KBM-7 (cell line): ENCODE measurements around the gene ASGR1.
"Not testable (repeated sequence)": the region's sequence is repeated elsewhere in the genome, so short reads cannot be mapped to it uniquely, and the experiment has no call there.

Experiments used
- DNase-seq: peaks from one replicate; pipeline ENCODE4 v3.0.0-alpha.2; 2015
- in situ Hi-C: fragments of 300-500 bp; cut with MboI; formaldehyde crosslinking; loops from 2 replicates; pipeline ENCODE4 v1.14.3; 2020; ENCODE audit warnings: low sequenced_read_pairs, low pct_unique_long_range_greater_than_20kb, mixed read lengths

ASGR1 gene

DNA sequence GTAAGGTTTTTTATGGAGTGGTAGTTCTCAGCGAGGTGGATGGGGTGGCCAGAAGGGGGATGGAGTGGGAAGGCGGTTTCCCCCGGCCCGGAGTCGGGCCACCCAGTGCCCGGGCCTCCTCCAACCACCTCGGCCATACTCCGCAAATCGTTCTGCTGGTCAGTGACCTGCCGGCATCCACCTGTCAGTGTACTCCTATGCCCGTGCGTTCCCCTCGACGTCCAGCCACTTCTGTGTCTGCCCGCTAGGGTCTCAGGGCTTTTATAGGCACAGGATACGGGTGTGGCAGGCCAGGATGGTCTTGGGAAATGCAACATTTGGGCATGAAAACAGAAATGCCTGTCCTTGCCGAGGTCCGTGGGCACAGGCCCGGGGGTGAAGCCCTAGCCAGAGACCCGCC, 45.3 kb downstream of the ASGR1 start:
- in situ Hi-C loops, result loop anchor here (10.0 kb wide), 1 partner anchor 79 kb away; no protein-coding TSS in a partner anchor
- no peak for DNase-seq

DNA sequence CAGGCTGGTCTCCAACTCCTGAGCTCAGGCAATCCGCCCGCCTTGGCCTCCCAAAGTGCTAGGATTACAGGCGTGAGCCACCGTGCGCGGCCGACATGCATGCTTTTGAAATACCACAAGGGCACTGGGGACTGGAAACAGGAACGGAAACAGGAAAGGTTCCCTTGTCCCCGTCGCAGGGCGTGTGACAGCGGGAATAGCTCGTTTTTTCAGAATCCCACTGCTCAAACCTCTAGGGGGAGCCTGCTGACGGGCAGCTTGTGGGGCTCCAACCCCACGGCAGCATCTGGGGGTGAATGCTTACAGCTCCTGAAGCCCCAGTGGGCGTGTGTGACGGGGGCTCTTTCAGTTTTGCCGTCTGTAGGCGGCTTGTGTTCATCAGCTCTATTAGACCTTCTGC, 45.7 kb downstream of the ASGR1 start:
- in situ Hi-C loops, result loop anchor here (10.0 kb wide), 1 partner anchor 79 kb away; no protein-coding TSS in a partner anchor

DNA sequence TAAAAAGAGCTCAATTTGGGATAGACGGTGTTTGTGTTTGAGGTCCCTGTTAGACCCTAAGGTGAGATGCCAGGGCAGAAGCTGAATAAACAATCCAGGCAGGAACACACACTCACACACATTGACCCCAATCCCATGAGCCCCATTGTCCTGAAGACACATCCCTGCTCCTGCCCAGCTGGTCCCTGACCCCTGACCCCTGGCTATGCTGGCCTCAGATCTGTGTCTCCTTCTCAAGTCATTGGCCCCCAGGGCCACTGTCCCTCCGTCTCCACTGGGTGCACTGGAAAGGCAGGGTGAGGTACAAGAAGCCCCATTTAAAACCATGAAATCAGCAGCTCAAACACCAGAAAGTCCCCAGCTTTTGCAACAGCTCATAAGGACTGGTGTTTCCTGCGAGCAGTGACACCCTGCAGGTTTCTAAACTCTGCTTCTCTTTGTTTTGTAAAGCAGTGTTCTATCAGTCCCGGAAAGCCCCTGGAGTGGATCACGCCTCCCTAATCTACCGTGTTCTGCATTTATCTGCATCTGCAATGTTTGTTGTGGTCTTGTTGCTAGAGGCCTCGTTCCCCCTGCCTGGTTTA, 46.6 kb downstream of the ASGR1 start:
- in situ Hi-C loops, result loop anchor here (10.0 kb wide), 1 partner anchor 78 kb away; no protein-coding TSS in a partner anchor
- DNase-seq, result no peak

More for the DNA sequence above, 45.7 kb downstream of the ASGR1 start:
- DNase-seq, result peak; percentile 52

DNA sequence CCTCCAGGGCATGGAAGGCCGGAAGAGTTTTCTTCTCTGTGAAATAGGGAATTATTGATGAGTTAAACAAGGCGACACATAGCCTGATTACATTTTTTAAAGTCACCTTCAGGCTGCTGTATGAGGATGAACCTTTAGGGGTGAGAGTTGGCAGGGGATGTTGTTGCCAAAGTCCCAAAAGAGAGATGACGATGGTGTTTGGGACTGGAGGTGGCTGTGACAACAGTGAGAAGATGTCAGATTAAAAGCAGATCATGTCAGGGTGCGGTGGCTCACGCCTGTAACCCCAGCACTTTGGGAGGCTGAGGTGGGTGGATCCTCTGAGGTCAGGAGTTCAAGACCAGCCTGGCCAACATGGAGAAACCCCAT, 47.8 kb downstream of the ASGR1 start:
- no peak for DNase-seq
- in situ Hi-C loops, result loop anchor here (10.0 kb wide), 1 partner anchor 77 kb away; no protein-coding TSS in a partner anchor

DNA sequence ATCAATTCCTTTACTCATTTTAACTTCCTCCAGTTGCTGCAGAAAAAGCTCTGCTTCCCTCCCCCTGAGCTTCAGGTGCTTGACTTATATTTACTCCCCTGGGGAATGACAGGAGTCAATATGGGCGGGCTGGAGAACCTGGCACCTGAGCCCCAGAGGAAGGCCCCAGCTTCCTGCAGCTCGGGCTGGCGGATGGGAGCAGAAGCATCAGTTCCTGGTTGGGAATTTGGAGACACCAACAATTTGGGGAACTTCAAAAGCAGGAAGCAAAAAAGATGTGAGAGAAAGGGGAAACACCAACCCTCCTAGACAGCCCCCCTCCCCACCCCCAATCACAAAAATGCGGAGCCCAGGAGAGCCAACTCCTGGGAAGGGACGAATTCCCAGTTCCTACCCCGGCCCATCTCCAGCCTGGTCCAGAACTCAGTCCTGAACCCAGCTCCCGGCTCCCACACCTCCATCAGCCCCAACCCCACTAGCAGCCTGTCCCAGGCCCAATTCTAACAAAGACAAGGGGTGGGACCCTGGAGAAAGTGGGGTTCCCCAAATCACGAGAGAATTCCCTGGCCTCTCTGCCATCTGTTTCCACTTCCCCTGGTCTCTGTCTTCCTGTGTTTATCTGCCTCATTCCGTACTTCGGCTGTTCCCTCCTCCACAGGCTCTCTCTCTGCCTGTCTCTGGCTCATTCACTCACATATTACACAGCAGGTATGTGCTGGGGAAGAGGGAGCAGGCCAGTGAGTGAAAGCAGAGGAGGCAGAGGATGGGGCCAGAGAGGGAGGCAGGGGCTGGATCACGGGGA, 48.3 kb downstream of the ASGR1 start:
- in situ Hi-C loops, result loop anchor here (10.0 kb wide), 1 partner anchor 76 kb away; no protein-coding TSS in a partner anchor
- peak; percentile 42 for DNase-seq

DNA sequence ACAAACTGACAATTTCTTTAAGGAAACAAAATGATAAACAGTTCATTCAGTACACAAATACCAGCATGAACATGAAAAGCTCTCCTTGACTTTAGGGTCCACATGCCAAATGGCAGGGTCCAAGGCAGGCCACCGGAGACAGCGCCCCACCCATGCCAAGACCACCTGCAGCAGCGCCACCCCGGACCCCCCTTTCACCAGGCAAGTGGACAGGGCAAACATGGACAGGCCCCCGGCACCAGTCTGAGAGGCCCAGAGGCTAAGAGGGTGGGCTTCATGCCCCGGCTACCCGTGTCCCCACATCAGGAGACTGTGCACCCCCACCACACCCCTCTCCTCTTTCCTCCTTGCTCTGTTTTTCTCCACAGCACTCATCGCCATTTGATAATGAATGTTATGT, 49.9 kb downstream of the ASGR1 start:
- in situ Hi-C loops, result no loop called here

DNA sequence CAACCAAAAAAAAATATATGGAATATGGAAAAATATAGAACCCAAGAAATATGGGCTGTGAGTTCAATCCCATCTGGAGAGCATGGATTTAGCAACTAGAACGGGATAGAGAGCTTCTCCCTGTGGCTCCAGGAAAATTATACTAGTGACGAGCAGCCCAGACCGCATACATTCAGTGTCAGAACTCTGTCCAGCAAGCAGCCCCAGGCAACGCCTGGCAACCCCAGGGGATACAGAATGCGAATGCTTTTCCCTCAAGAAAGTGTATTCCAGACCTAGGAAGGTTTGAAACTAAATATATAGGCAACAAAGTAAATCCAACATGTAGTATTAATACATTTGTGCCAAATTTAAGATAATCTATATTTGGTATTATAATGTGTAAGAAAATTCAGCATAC, 51.0 kb downstream of the ASGR1 start:
- in situ Hi-C loops, result no loop called here

More for the DNA sequence above, 49.9 kb downstream of the ASGR1 start:
- DNase-seq, result no peak

DNA sequence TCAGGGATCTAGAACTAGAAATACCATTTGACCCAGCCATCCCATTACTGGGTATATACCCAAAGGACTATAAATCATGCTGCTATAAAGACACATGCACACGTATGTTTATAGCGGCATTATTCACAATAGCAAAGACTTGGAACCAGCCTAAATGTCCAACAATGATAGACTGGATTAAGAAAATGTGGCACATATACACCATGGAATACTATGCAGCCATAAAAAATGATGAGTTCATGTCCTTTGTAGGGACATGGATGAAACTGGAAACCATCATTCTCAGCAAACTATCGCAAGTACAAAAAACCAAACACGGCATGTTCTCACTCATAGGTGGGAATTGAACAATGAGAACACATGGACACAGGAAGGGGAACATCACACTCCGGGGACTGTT, 51.7 kb downstream of the ASGR1 start:
- DNase-seq, in situ Hi-C loops: not testable (repeated sequence)

More for the DNA sequence above, 51.0 kb downstream of the ASGR1 start:
- no peak for DNase-seq

DNA sequence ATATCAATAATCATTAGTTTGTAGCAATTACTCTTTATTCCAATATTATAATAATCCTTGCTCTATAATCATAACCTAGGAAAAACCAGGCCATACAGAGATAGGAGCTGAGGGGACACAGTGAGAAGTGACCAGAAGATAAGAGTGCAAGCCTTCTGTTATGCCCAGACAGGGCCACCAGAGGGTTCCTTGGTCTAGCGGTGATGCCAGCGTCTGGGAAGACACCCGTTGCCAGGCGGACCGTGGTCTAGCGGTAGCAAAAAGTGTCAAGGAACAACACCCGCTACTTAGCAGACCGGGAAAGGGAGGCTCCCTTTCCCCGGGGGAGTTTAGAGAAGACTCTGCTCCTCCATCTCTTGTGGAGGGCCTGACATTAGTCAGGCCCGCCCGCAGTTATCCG, 52.8 kb downstream of the ASGR1 start:
- in situ Hi-C loops, DNase-seq: not testable (repeated sequence)

DNA sequence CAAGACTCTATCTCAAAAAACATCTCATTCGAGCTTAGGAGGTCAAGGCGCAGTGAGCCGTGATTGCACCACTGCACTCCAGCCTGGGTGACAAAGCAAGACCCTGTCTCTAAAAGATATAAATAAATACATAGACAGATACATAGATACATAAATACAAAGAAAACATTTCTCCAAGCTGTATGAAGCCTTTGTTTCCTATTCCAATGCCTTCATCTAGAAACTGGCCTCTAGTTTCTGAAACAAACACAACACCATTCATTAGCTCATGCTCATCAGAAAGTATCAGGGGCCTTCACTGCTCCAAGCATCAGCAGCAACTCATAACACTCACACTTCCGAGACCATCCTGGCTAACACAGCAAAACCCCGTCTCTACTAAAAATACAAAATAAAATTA, 54.2 kb downstream of the ASGR1 start:
- no peak for DNase-seq
- in situ Hi-C loops, result no loop called here

DNA sequence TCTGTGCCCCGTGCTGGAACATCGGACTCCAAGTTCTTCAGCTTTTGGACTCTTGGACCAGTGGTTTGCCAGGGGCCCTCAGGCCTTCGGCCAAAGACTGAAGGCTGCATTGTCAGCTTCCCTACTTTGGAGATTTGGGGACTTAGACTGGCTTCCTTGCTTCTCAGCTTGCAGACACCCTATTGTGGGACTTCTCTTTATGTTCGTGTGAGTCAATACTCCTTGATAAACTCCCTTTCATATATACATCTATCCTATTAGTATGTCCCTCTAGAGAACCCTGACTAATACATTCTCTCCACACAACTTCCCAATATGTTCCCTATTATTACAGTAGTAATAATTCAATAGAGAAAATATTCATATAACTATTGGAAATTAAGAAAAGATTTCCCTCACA, 55.3 kb downstream of the ASGR1 start:
- in situ Hi-C loops, result no loop called here
- DNase-seq, result no peak
